HepG2 (cell line): ENCODE data around the gene SLC12A5. TPM values are rescaled to one million over a fixed set of nuclear protein-coding genes. Genes with fewer than 3 reads are reported as not detected.
A peak's percentile ranks its signal among the peaks of the same experiment; 100 is the strongest.

Experiments
- AHDC1 ChIP-seq: sonication (generic); formaldehyde crosslinking; IDR thresholded peaks from 2 replicates; pipeline ENCODE4 v1.5.1; 2020; ENCODE audit warnings: mild to moderate bottlenecking, missing genetic modification reagents, borderline replicate concordance
- CBFB ChIP-seq: sonication (generic); formaldehyde crosslinking; IDR thresholded peaks from 2 replicates; pipeline ENCODE4 v1.4.0; 2020; ENCODE audit warnings: missing genetic modification reagents
- EP300 ChIP-seq, 3 experiments: sonication (generic) in 1 of 3; formaldehyde crosslinking in 1 of 3; IDR thresholded peaks; 2 replicates each; pipeline versions ENCODE4 v1.5.1 to v1.6.1; 2011 to 2020; ENCODE audit warnings: low read depth in 2 of 3, low read length in 2 of 3, borderline replicate concordance in 1 of 3, improper control_type of control experiment in 1 of 3, mild to moderate bottlenecking in 1 of 3, missing genetic modification reagents in 1 of 3, moderate library complexity in 1 of 3
- EZH2 ChIP-seq: conservative IDR thresholded peaks from 2 replicates; pipeline ENCODE4 v1.6.1; 2012; ENCODE audit warnings: mild to moderate bottlenecking, low read depth, low read length, moderate library complexity
- FOSL2 ChIP-seq: sonication (generic); formaldehyde crosslinking; IDR thresholded peaks from 2 replicates; pipeline ENCODE4 v1.4.0; 2020; ENCODE audit warnings: missing genetic modification reagents
- FOXA1 ChIP-seq, 2 experiments: fragments of 450-650 bp in 1 of 2; sonication (generic) in 1 of 2; formaldehyde crosslinking in 1 of 2; IDR thresholded peaks; 2 replicates each; pipeline versions ENCODE4 v1.4.0 to v1.6.1; 2016 to 2020; ENCODE audit warnings: missing genetic modification reagents in 1 of 2
- FOXA3 ChIP-seq: IDR thresholded peaks from 2 replicates; pipeline ENCODE4 v1.6.1; 2016; ENCODE audit warnings: missing genetic modification reagents, missing compliant biosample characterization
- FOXP4 ChIP-seq: sonication (generic); formaldehyde crosslinking; IDR thresholded peaks from 2 replicates; pipeline ENCODE4 v1.4.0; 2020; ENCODE audit warnings: missing genetic modification reagents
- GABPB1 ChIP-seq: IDR thresholded peaks from 2 replicates; pipeline ENCODE4 v1.6.1; 2016; ENCODE audit warnings: mild to moderate bottlenecking, missing genetic modification reagents, moderate library complexity, missing compliant biosample characterization
- GPN1 ChIP-seq: sonication (generic); formaldehyde crosslinking; IDR thresholded peaks from 2 replicates; pipeline ENCODE4 v1.5.1; 2020; ENCODE audit warnings: missing genetic modification reagents, borderline replicate concordance
- KAT7 ChIP-seq: IDR thresholded peaks from 2 replicates; pipeline ENCODE4 v1.6.1; 2018; ENCODE audit warnings: borderline replicate concordance, missing compliant biosample characterization
- NFE2L2 ChIP-seq: fragments of 150-350 bp; IDR thresholded peaks from 2 replicates; pipeline ENCODE4 v1.6.1; 2014; ENCODE audit warnings: low read length
- SP140L ChIP-seq: sonication (generic); formaldehyde crosslinking; IDR thresholded peaks from 2 replicates; pipeline ENCODE4 v1.4.0; 2020; ENCODE audit warnings: missing genetic modification reagents, borderline replicate concordance
- TFE3 ChIP-seq: IDR thresholded peaks from 2 replicates; pipeline ENCODE4 v1.6.1; 2016
- ZC3H13 ChIP-seq: sonication (generic); formaldehyde crosslinking; IDR thresholded peaks from 2 replicates; pipeline ENCODE4 v1.8.1; 2023; ENCODE audit warnings: mild to moderate bottlenecking, missing genetic modification reagents, moderate library complexity
- ZMYM2 ChIP-seq: sonication (generic); formaldehyde crosslinking; IDR thresholded peaks from 2 replicates; pipeline ENCODE4 v1.8.0; 2022; ENCODE audit warnings: mild to moderate bottlenecking, missing genetic modification reagents
- ZNF576 ChIP-seq: sonication (generic); formaldehyde crosslinking; IDR thresholded peaks from 2 replicates; pipeline ENCODE4 v1.4.0; 2020; ENCODE audit warnings: mild to moderate bottlenecking, missing genetic modification reagents
- ZNF816 ChIP-seq: sonication (generic); formaldehyde crosslinking; IDR thresholded peaks from 2 replicates; pipeline ENCODE4 v1.8.0; 2022; ENCODE audit warnings: missing genetic modification reagents, mild to moderate bottlenecking, borderline replicate concordance
- polyA plus RNA-seq, 8 experiments: library from polyadenylated mRNA; depleted of rRNA in 3 of 8; stranded (reverse) in 7 of 8; unstranded in 1 of 8; fragments of >200 nt; fragmentation: Illumina TruSeq in 4 of 8; extraction: Trizol in 4 of 8; gene quantifications; 2 replicates each; pipeline versions ENCODE4 v1.2.1 to v1.2.3, GENCODE V29; 2011 to 2016; ENCODE audit warnings: low read depth in 4 of 8, missing spikeins in 1 of 8, mixed read lengths in 1 of 8; ENCODE audit not compliant: insufficient read depth in 1 of 8
- total RNA-seq, 5 experiments: library from RNA; depleted of rRNA; stranded (reverse); fragments of >200 nt; fragmentation: Illumina TruSeq; extraction: Trizol; gene quantifications; 2 replicates each; pipeline ENCODE4 v1.2.3, GENCODE V29; 2016; ENCODE audit warnings: low read depth in 1 of 5

The SLC12A5 gene
- total and polyA plus RNA-seq, 2 of the 13 experiments (the other 11 are each of a cell fraction or from before 2014, with no cell fraction given) = 4.3 to 5.4 TPM

- peak; percentile 58 for TF ChIP-seq FOXP4 (CRISPR knock-in tag)
- no peak for TF ChIP-seq TFE3 (CRISPR knock-in tag)
- TF ChIP-seq ZC3H13 (CRISPR knock-in tag) = no peak
- no peak for TF ChIP-seq ZNF816 (CRISPR knock-in tag)
- TF ChIP-seq GPN1 (CRISPR knock-in tag) = no peak
- no peak for TF ChIP-seq SP140L (CRISPR knock-in tag)
- no peak for TF ChIP-seq NFE2L2
- no peak for TF ChIP-seq CBFB (CRISPR knock-in tag)
- 0 out of 2 replicates have a peak, but pooled peaks have one; percentile 48 for TF ChIP-seq KAT7
- TF ChIP-seq ZMYM2 (CRISPR knock-in tag) = peak; percentile 82
- TF ChIP-seq AHDC1 (CRISPR knock-in tag) = no peak
- no peak for TF ChIP-seq ZNF576
- TF ChIP-seq FOXA3 = peak; percentile 68
- no peak for TF ChIP-seq GABPB1 (CRISPR knock-in tag)
- TF ChIP-seq EP300 (IDR thresholded peaks at IDR 0.05; ENCODE audit: low read depth in 2 of 2, low read length in 2 of 2) = peak in 1 of 2 experiments; percentile 48; a peak in 2 of 4 replicates
- TF ChIP-seq EP300 (CRISPR knock-in tag; IDR thresholded peaks at IDR 0.05; ENCODE audit: borderline replicate concordance) = no peak
- no peak for TF ChIP-seq EZH2
- TF ChIP-seq FOSL2 = peak; percentile 96
- no peak for TF ChIP-seq FOXA1 (IDR thresholded peaks at IDR 0.05)
- peak; percentile 74 for TF ChIP-seq FOXA1 (CRISPR knock-in tag; IDR thresholded peaks at IDR 0.05)
These were observed 56.3 kb downstream of the SLC12A5 start (continued) for GRCh38 chr20:46085179-46085851.
